Measurements from ENCODE around the gene MACROH2A1. TPM values are rescaled to one million over a fixed set of nuclear protein-coding genes. Genes with fewer than 3 reads are reported as not detected.

Gene MACROH2A1
- total RNA-seq, 1 donor from 2014 or later = 190 TPM

DNA sequence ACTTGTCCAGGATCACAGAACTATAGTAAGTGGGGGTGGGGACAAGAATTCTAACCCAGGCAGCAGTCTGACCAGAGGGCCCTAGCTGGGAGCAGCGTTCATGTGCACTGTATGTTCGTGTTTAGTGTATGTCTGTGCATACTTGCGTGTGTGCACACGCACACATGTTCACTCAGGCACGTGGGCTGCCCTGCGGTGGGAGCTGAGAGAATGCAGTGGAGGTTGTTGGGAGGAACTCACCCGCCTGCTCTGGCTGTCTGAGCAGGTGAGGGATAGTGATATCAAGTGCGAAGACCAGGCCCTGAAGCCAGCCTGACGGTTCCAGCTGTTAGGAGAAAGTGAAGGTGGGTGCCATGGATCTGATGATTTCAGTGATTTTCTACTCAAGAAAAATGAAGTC is 47.2 kb upstream of the MACROH2A1 start:
- no peak overlapping the region for H3K27ac ChIP-seq
- H3K27me3 ChIP-seq = no peaks in the 10 kb centered on the region
- no peak for DNase-seq (ENCODE audit: extremely low spot score in 2 of 2)
- no peaks in the 10 kb centered on the region for H3K4me1 ChIP-seq
- no peaks in the 10 kb centered on the region for H3K9me3 ChIP-seq
- no peak for TF ChIP-seq POLR2AphosphoS5 (IDR thresholded peaks at IDR 0.05; ENCODE audit: insufficient read depth in 1 of 2, low read depth in 1 of 2)
- no peak for TF ChIP-seq POLR2A (IDR thresholded peaks at IDR 0.05)
- TF ChIP-seq, protein P1, sequence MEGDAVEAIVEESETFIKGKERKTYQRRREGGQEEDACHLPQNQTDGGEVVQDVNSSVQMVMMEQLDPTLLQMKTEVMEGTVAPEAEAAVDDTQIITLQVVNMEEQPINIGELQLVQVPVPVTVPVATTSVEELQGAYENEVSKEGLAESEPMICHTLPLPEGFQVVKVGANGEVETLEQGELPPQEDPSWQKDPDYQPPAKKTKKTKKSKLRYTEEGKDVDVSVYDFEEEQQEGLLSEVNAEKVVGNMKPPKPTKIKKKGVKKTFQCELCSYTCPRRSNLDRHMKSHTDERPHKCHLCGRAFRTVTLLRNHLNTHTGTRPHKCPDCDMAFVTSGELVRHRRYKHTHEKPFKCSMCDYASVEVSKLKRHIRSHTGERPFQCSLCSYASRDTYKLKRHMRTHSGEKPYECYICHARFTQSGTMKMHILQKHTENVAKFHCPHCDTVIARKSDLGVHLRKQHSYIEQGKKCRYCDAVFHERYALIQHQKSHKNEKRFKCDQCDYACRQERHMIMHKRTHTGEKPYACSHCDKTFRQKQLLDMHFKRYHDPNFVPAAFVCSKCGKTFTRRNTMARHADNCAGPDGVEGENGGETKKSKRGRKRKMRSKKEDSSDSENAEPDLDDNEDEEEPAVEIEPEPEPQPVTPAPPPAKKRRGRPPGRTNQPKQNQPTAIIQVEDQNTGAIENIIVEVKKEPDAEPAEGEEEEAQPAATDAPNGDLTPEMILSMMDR (IDR thresholded peaks at IDR 0.05) = no peak
- H3K4me3 ChIP-seq = no peak overlapping the region
- intact Hi-C loops (cut with DNase I) = no loop called here
- H3K36me3 ChIP-seq = no peaks in the 10 kb centered on the region

GRCh38 chr5:135445306-135445985 is 46.4 kb upstream of the MACROH2A1 start:
- H3K27ac ChIP-seq = no peak overlapping the region
- no peak for DNase-seq (ENCODE audit: extremely low spot score in 2 of 2)
- no peaks in the 10 kb centered on the region for H3K9me3 ChIP-seq
- no peaks in the 10 kb centered on the region for H3K4me1 ChIP-seq
- H3K27me3 ChIP-seq = no peaks in the 10 kb centered on the region
- TF ChIP-seq, protein P1 (IDR thresholded peaks at IDR 0.05) = no peak
- no peak for TF ChIP-seq POLR2A (IDR thresholded peaks at IDR 0.05)
- TF ChIP-seq POLR2AphosphoS5 (IDR thresholded peaks at IDR 0.05; ENCODE audit: insufficient read depth in 1 of 2, low read depth in 1 of 2) = no peak
- intact Hi-C loops (cut with DNase I) = no loop called here
- no peak overlapping the region for H3K4me3 ChIP-seq
- H3K36me3 ChIP-seq = no peaks in the 10 kb centered on the region

- no peaks in the 10 kb centered on the region for H3K9me3 ChIP-seq
- no peaks in the 10 kb centered on the region for H3K27me3 ChIP-seq
- H3K27ac ChIP-seq = no peak overlapping the region
- H3K4me1 ChIP-seq = no peaks in the 10 kb centered on the region
- intact Hi-C loops (cut with DNase I) = no loop called here
- TF ChIP-seq, protein P1 (IDR thresholded peaks at IDR 0.05) = no peak
- TF ChIP-seq POLR2AphosphoS5 (IDR thresholded peaks at IDR 0.05; ENCODE audit: insufficient read depth in 1 of 2, low read depth in 1 of 2) (no peak), POLR2A (IDR thresholded peaks at IDR 0.05) (no peak)
- DNase-seq (ENCODE audit: extremely low spot score in 2 of 2) = no peak
- no peaks in the 10 kb centered on the region for H3K36me3 ChIP-seq
- H3K4me3 ChIP-seq = no peak overlapping the region
These were observed 45.9 kb upstream of the MACROH2A1 start for GRCh38 chr5:135444881-135445280.

GRCh38 chr5:135444360-135444759 is 45.3 kb upstream of the MACROH2A1 start:
- Histone ChIP-seq H3K9me3 (no peaks in the 10 kb centered on the region), H3K36me3 (no peaks in the 10 kb centered on the region), H3K4me3 (no peak overlapping the region), H3K27ac (no peak overlapping the region), H3K4me1 (no peaks in the 10 kb centered on the region), H3K27me3 (no peaks in the 10 kb centered on the region)
- no peak for DNase-seq (ENCODE audit: extremely low spot score in 2 of 2)
- TF ChIP-seq, protein P1 (IDR thresholded peaks at IDR 0.05) = no peak
- TF ChIP-seq POLR2AphosphoS5 (IDR thresholded peaks at IDR 0.05; ENCODE audit: insufficient read depth in 1 of 2, low read depth in 1 of 2) (no peak), POLR2A (IDR thresholded peaks at IDR 0.05) (no peak)
- intact Hi-C loops (cut with DNase I) = no loop called here

GRCh38 chr5:135443161-135443960 is 44.3 kb upstream of the MACROH2A1 start:
- no peak overlapping the region for H3K27ac ChIP-seq
- no peaks in the 10 kb centered on the region for H3K27me3 ChIP-seq
- intact Hi-C loops (cut with DNase I) = no loop called here
- H3K36me3 ChIP-seq = no peaks in the 10 kb centered on the region
- no peaks in the 10 kb centered on the region for H3K9me3 ChIP-seq
- peak in 1 of 2 donors; percentile 40 for DNase-seq (ENCODE audit: extremely low spot score in 2 of 2)
- H3K4me1 ChIP-seq = no peaks in the 10 kb centered on the region
- TF ChIP-seq, protein P1 (IDR thresholded peaks at IDR 0.05) = no peak
- TF ChIP-seq POLR2A (IDR thresholded peaks at IDR 0.05) (no peak), POLR2AphosphoS5 (IDR thresholded peaks at IDR 0.05; ENCODE audit: insufficient read depth in 1 of 2, low read depth in 1 of 2) (no peak)
- no peak overlapping the region for H3K4me3 ChIP-seq

Data from vagina (tissue), 2 donors.